ENCODE data around the gene COPZ1. TPM values are rescaled to one million over a fixed set of nuclear protein-coding genes. Genes with fewer than 3 reads are reported as not detected.
"Not testable (repeated sequence)": the region's sequence is repeated elsewhere in the genome, so short reads cannot be mapped to it uniquely, and the experiment has no call there.

The COPZ1 gene
- total RNA-seq, 1 donor from 2014 or later = 130 TPM

- Mint-ChIP-seq H3K9me3 (ENCODE audit: unreplicated experiment) (no peaks in the 10 kb centered on the region), H3K4me3 (ENCODE audit: unreplicated experiment) (no peak overlapping the region), H3K4me1 (ENCODE audit: unreplicated experiment) (peaks cover 26% of the 10 kb centered on the region)
Measured at GRCh38 chr12:54350743-54351142, 25.8 kb downstream of the COPZ1 start.

GRCh38 chr12:54351341-54351740 lies 26.4 kb downstream of the COPZ1 start:
- peaks cover 12% of the 10 kb centered on the region for H3K27me3 Mint-ChIP-seq (ENCODE audit: unreplicated experiment)
- H3K27ac Mint-ChIP-seq (ENCODE audit: unreplicated experiment) = no peak overlapping the region
- H3K36me3 Mint-ChIP-seq (ENCODE audit: low read depth, unreplicated experiment) = peaks cover 21% of the 10 kb centered on the region
- H3K9me3 Mint-ChIP-seq (ENCODE audit: unreplicated experiment) = no peaks in the 10 kb centered on the region
- no peak for TF ChIP-seq CTCF (IDR thresholded peaks at IDR 0.05; ENCODE audit: unreplicated experiment)
- no peak overlapping the region for H3K4me3 Mint-ChIP-seq (ENCODE audit: unreplicated experiment)
- H3K4me1 Mint-ChIP-seq (ENCODE audit: unreplicated experiment) = peaks cover 32% of the 10 kb centered on the region
- DNase-seq (ENCODE audit: low spot score) = no peak

More at GRCh38 chr12:54350743-54351142, 25.8 kb downstream of the COPZ1 start:
- no peak for TF ChIP-seq CTCF (IDR thresholded peaks at IDR 0.05; ENCODE audit: unreplicated experiment)
- no peak overlapping the region for H3K27ac Mint-ChIP-seq (ENCODE audit: unreplicated experiment)
- peaks cover 9% of the 10 kb centered on the region for H3K27me3 Mint-ChIP-seq (ENCODE audit: unreplicated experiment)
- no peak for DNase-seq (ENCODE audit: low spot score)
- H3K36me3 Mint-ChIP-seq (ENCODE audit: low read depth, unreplicated experiment) = peaks cover 21% of the 10 kb centered on the region

- H3K9me3 Mint-ChIP-seq (ENCODE audit: unreplicated experiment) = no peaks in the 10 kb centered on the region
- no peak for TF ChIP-seq CTCF (IDR thresholded peaks at IDR 0.05; ENCODE audit: unreplicated experiment)
- peaks cover 12% of the 10 kb centered on the region for H3K27me3 Mint-ChIP-seq (ENCODE audit: unreplicated experiment)
- peaks cover 17% of the 10 kb centered on the region for H3K36me3 Mint-ChIP-seq (ENCODE audit: low read depth, unreplicated experiment)
- DNase-seq (ENCODE audit: low spot score) = no peak
- peaks cover 39% of the 10 kb centered on the region for H3K4me1 Mint-ChIP-seq (ENCODE audit: unreplicated experiment)
- H3K27ac Mint-ChIP-seq (ENCODE audit: unreplicated experiment) = peak overlapping the region; percentile 61
- no peak overlapping the region for H3K4me3 Mint-ChIP-seq (ENCODE audit: unreplicated experiment)
Measured at GRCh38 chr12:54352022-54352531, 27.1 kb downstream of the COPZ1 start.

GRCh38 chr12:54352891-54353874 lies 28.3 kb downstream of the COPZ1 start:
- H3K4me1 Mint-ChIP-seq (ENCODE audit: unreplicated experiment) = peaks cover 42% of the 10 kb centered on the region
- no peaks in the 10 kb centered on the region for H3K9me3 Mint-ChIP-seq (ENCODE audit: unreplicated experiment)
- no peak overlapping the region for H3K4me3 Mint-ChIP-seq (ENCODE audit: unreplicated experiment)
- TF ChIP-seq CTCF (IDR thresholded peaks at IDR 0.05; ENCODE audit: unreplicated experiment) = no peak
- peaks cover 9% of the 10 kb centered on the region for H3K36me3 Mint-ChIP-seq (ENCODE audit: low read depth, unreplicated experiment)
- no peak overlapping the region for H3K27ac Mint-ChIP-seq (ENCODE audit: unreplicated experiment)
- H3K27me3 Mint-ChIP-seq (ENCODE audit: unreplicated experiment) = peaks cover 12% of the 10 kb centered on the region
- DNase-seq (ENCODE audit: low spot score) = no peak

- not testable (repeated sequence) for H3K4me3 Mint-ChIP-seq (ENCODE audit: unreplicated experiment); DNase-seq (ENCODE audit: low spot score); H3K27ac Mint-ChIP-seq (ENCODE audit: unreplicated experiment); H3K36me3 Mint-ChIP-seq (ENCODE audit: low read depth, unreplicated experiment); H3K9me3 Mint-ChIP-seq (ENCODE audit: unreplicated experiment)
- Mint-ChIP-seq H3K4me1 (ENCODE audit: unreplicated experiment) (peaks cover 42% of the 10 kb centered on the region), H3K27me3 (ENCODE audit: unreplicated experiment) (peaks cover 12% of the 10 kb centered on the region)
Measured at GRCh38 chr12:54354271-54354670, 29.3 kb downstream of the COPZ1 start.
